MM.1S (cell line): ENCODE results near the gene OGFOD1.
"Not testable (repeated sequence)": the region's sequence is repeated elsewhere in the genome, so short reads cannot be mapped to it uniquely, and the experiment has no call there.

ENCODE experiments used
- DNase-seq: peaks from one replicate; pipeline ENCODE4 v3.0.0-alpha.2; 2015
- H2AFZ ChIP-seq: fragments of 300-600 bp; sonication (generic); 2 replicates; pipeline ENCODE4 v1.6.0; 2016; ENCODE audit warnings: antibody characterized with exemption, low read length
- H3F3A ChIP-seq: fragments of 300-600 bp; sonication (generic); 2 replicates; pipeline ENCODE4 v1.6.1; 2016; ENCODE audit warnings: mild to moderate bottlenecking, antibody characterized with exemption, low read length, moderate library complexity, mixed read lengths; ENCODE audit not compliant: insufficient read depth
- H3K27ac ChIP-seq: fragments of 300-600 bp; sonication (generic); 2 replicates; pipeline ENCODE4 v1.5.1; 2016; ENCODE audit warnings: mild to moderate bottlenecking, low read length
- H3K27me3 ChIP-seq: fragments of 300-600 bp; sonication (generic); replicated peaks from 2 replicates; pipeline ENCODE4 v1.6.0; 2016; ENCODE audit warnings: low read length; ENCODE audit not compliant: insufficient read depth
- H3K36me3 ChIP-seq: fragments of 300-600 bp; sonication (generic); replicated peaks from 2 replicates; pipeline ENCODE4 v1.6.1; 2016; ENCODE audit warnings: mild to moderate bottlenecking, low read length, mixed read lengths; ENCODE audit not compliant: insufficient read depth
- H3K4me1 ChIP-seq: fragments of 300-600 bp; sonication (generic); 2 replicates; pipeline ENCODE4 v1.6.1; 2016; ENCODE audit warnings: low read length, mixed read lengths
- H3K4me2 ChIP-seq: fragments of 300-600 bp; sonication (generic); 2 replicates; pipeline ENCODE4 v1.6.0; 2016; ENCODE audit warnings: low read depth, low read length
- H3K4me3 ChIP-seq: fragments of 300-600 bp; sonication (generic); 2 replicates; pipeline ENCODE4 v1.5.1; 2016; ENCODE audit warnings: low read length, mixed read lengths
- H3K79me2 ChIP-seq: fragments of 300-600 bp; sonication (generic); 2 replicates; pipeline ENCODE4 v1.6.1; 2016; ENCODE audit warnings: mixed run types, low read length, mixed read lengths
- H3K9ac ChIP-seq: fragments of 300-600 bp; sonication (generic); 2 replicates; pipeline ENCODE4 v1.6.1; 2016; ENCODE audit warnings: low read length, mixed read lengths
- H3K9me2 ChIP-seq: fragments of 300-600 bp; sonication (generic); replicated peaks from 2 replicates; pipeline ENCODE4 v1.6.1; 2016; ENCODE audit warnings: mild to moderate bottlenecking, low read length, mixed read lengths; ENCODE audit not compliant: insufficient read depth
- H3K9me3 ChIP-seq: fragments of 300-600 bp; sonication (generic); replicated peaks from 2 replicates; pipeline ENCODE4 v1.6.1; 2016; ENCODE audit warnings: mild to moderate bottlenecking, low read length, mixed read lengths; ENCODE audit not compliant: insufficient read depth
- H4K20me1 ChIP-seq: fragments of 300-600 bp; sonication (generic); 2 replicates; pipeline ENCODE4 v1.6.1; 2016; ENCODE audit warnings: mild to moderate bottlenecking, low read length, moderate library complexity, mixed read lengths; ENCODE audit not compliant: insufficient read depth
- EZH2 ChIP-seq: fragments of 300-600 bp; sonication (generic); optimal IDR thresholded peaks from 2 replicates; pipeline ENCODE3; 2017; ENCODE audit warnings: low read depth, mild to moderate bottlenecking, antibody characterized with exemption, low read length, mixed read lengths
- EZH2phosphoT487 ChIP-seq: fragments of 300-600 bp; sonication (generic); IDR thresholded peaks from 2 replicates; pipeline ENCODE4 v1.6.1; 2018; ENCODE audit warnings: antibody characterized with exemption, low read length
- TF ChIP-seq, protein P1 (sequence below): fragments of 300-600 bp; sonication (generic); IDR thresholded peaks from 2 replicates; pipeline ENCODE4 v1.5.1; 2016; ENCODE audit warnings: antibody characterized with exemption, low read length, mixed read lengths

Gene OGFOD1

DNA sequence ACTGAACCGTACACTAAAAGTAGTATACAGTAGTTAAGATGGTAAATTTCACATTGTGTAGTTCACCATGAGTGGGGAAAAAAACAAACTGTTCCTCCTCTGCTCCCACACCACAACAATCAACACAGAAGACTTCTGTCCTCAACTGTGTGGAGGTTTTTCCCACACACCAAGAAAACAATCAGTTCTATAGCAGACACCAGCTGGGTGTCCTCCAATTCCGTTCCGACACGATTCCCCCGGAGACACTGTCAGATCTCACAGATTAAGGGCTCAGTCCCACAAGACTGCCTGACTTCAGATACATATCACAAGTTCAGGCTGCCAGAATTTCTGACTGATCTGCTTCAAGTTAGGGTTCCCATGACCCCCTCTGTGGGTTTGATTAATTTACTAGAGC lies 36.7 kb downstream of the OGFOD1 start:
- TF ChIP-seq EZH2phosphoT487, result no peak
- TF ChIP-seq, protein P1, sequence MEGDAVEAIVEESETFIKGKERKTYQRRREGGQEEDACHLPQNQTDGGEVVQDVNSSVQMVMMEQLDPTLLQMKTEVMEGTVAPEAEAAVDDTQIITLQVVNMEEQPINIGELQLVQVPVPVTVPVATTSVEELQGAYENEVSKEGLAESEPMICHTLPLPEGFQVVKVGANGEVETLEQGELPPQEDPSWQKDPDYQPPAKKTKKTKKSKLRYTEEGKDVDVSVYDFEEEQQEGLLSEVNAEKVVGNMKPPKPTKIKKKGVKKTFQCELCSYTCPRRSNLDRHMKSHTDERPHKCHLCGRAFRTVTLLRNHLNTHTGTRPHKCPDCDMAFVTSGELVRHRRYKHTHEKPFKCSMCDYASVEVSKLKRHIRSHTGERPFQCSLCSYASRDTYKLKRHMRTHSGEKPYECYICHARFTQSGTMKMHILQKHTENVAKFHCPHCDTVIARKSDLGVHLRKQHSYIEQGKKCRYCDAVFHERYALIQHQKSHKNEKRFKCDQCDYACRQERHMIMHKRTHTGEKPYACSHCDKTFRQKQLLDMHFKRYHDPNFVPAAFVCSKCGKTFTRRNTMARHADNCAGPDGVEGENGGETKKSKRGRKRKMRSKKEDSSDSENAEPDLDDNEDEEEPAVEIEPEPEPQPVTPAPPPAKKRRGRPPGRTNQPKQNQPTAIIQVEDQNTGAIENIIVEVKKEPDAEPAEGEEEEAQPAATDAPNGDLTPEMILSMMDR, result no peak
- no peak for TF ChIP-seq EZH2
- Histone ChIP-seq H3F3A (no peaks in the 10 kb centered on the region), H3K4me3 (no peak overlapping the region), H3K4me1 (peaks cover 12% of the 10 kb centered on the region), H3K79me2 (no peaks in the 10 kb centered on the region), H3K9me3 (no peaks in the 10 kb centered on the region), H2AFZ (no peak overlapping the region), H3K9ac (no peak overlapping the region), H3K36me3 (no peaks in the 10 kb centered on the region), H3K27me3 (no peaks in the 10 kb centered on the region), H4K20me1 (no peaks in the 10 kb centered on the region), H3K4me2 (no peak overlapping the region), H3K27ac (no peak overlapping the region), H3K9me2 (no peaks in the 10 kb centered on the region)
- no peak for DNase-seq

DNA sequence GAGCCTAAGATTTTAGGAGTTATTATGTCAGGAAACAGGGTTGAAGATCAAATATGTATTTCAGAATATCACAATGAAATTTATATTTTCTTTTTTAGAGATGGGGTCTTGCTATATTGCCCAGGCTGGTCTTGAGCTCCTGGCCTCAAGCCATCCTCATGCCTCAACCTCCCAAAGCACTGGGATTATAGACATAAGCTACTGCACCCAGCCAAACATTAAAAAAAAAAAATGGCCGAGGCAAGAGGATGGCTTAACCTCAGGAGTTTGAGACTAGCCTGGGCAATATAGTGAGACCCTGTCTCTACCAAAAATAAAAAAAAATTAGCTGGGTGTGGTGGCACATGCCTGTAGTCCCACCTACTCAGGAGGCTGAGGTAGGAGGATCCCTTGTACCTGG lies 37.5 kb downstream of the OGFOD1 start:
- H3K36me3 ChIP-seq, H3K9ac ChIP-seq, H3K27ac ChIP-seq, H2AFZ ChIP-seq, H3K4me2 ChIP-seq, H3K4me3 ChIP-seq, H3K9me2 ChIP-seq, DNase-seq, H4K20me1 ChIP-seq, H3F3A ChIP-seq, H3K9me3 ChIP-seq, H3K79me2 ChIP-seq, H3K27me3 ChIP-seq: not testable (repeated sequence)
- peaks cover 12% of the 10 kb centered on the region for H3K4me1 ChIP-seq

DNA sequence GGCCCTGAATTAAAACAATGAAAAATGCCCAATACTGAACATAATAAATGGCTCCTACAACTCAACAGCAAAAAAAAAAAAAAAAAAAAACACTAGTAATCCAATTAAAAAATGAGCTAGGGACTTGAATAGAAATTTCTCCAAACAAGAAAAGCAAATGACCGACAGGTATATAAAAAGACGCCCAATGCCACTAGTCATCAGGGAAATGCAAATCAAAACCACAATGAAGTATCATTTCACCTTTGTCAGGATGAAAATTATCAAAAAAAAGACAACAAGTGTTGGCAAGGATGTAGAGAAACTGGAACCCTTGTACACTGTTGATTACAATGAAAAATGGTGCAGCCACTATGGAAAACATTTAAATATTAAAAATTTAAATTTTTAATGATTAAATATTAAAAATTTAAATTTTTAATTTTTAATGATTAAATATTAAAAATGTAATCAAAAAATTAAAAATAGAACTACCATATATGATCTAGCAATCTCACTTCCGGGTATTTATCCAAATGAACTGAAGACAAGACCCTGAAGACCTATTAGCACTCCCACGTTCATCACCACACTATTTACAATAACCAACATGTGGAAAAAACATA lies 40.4 kb downstream of the OGFOD1 start:
- Histone ChIP-seq H3K9me3 (no peaks in the 10 kb centered on the region), H3F3A (no peaks in the 10 kb centered on the region), H3K79me2 (no peaks in the 10 kb centered on the region), H4K20me1 (no peaks in the 10 kb centered on the region), H3K4me3 (no peak overlapping the region), H3K9me2 (no peaks in the 10 kb centered on the region), H3K4me2 (peak overlapping the region; percentile 41; the same call in 1 of the 2 replicates), H3K36me3 (no peaks in the 10 kb centered on the region), H3K27ac (no peak overlapping the region), H3K9ac (no peak overlapping the region), H3K27me3 (no peaks in the 10 kb centered on the region), H2AFZ (no peak overlapping the region), H3K4me1 (peaks cover 12% of the 10 kb centered on the region)
- peak; percentile 63 for DNase-seq
- TF ChIP-seq, protein P1, result no peak
- TF ChIP-seq EZH2phosphoT487 (no peak), EZH2 (no peak)

DNA sequence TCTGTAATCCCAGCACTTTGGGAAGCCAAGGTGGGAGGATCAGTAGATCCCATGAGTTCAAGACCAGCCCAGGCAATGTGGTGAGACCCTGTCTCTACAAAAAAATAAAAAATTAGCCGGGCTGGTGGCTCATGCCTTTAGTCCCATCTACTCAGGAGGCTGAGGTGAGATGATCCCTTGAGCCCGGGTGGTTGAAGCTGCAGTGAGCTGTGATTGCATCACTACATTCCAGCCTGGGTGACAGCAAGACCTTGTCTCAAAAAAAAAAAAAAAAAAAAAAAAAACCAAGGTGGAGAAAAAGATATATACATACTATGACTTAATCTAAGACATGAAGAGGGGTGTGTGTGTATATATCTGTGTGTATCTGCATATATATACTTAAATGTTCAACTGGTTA lies 41.8 kb downstream of the OGFOD1 start:
- Histone ChIP-seq H3F3A (no peaks in the 10 kb centered on the region), H2AFZ (no peak overlapping the region), H3K9me2 (no peaks in the 10 kb centered on the region), H3K4me1 (peaks cover 12% of the 10 kb centered on the region), H3K27ac (no peak overlapping the region), H3K9ac (no peak overlapping the region), H3K9me3 (no peaks in the 10 kb centered on the region), H3K4me2 (no peak overlapping the region), H3K36me3 (no peaks in the 10 kb centered on the region), H3K27me3 (no peaks in the 10 kb centered on the region), H4K20me1 (no peaks in the 10 kb centered on the region), H3K79me2 (no peaks in the 10 kb centered on the region), H3K4me3 (no peak overlapping the region)
- DNase-seq, result no peak
- TF ChIP-seq, protein P1, result no peak
- TF ChIP-seq EZH2phosphoT487 (no peak), EZH2 (no peak)
